GM12878 (cell line): ENCODE data around the gene GSE1. TPM values are rescaled to one million over a fixed set of nuclear protein-coding genes. Genes with fewer than 3 reads are reported as not detected.

Experiments used
- ATAC-seq: fragments of 200-7000 bp; cut with Tn5 transposase; 3 replicates; pipeline ENCODE4 v1.9.1; 2020; ENCODE audit warnings: mild to moderate bottlenecking, moderate library complexity
- BruUV-seq: library from RNA; stranded (reverse); fragments of 400-500 nt; replicated peaks from 2 replicates; lab custom pipeline; 2021; lab: Mats Ljungman, UMichigan
- CTCF ChIA-PET: fragments of 300-600 bp; sonication (Branson Sonifier 250); formaldehyde crosslinking; extraction: SDS; loops from one replicate; lab custom pipeline; 2021; ENCODE audit warnings: inconsistent platforms; lab: Yijun Ruan, JAX
- POLR2A ChIA-PET: fragments of 350-600 bp; formaldehyde crosslinking; extraction: SDS; loops from one replicate; lab custom pipeline; 2021; ENCODE audit warnings: inconsistent platforms; lab: Charles Lee
- RAD21 ChIA-PET: fragments of 300-600 bp; sonication (Branson Sonifier 250); formaldehyde crosslinking; loops from one replicate; lab custom pipeline; 2023; ENCODE audit warnings: antibody characterized with exemption; ENCODE audit not compliant: unreplicated experiment; lab: Charles Lee
- SMC1A ChIA-PET: fragments of 300-600 bp; sonication (Branson Sonifier 250); formaldehyde crosslinking; loops from one replicate; lab custom pipeline; 2023; ENCODE audit not compliant: unreplicated experiment, uncharacterized antibody; lab: Charles Lee
- DNase-seq: peaks from one replicate; pipeline ENCODE4 v3.0.0-alpha.2; 2011; ENCODE audit warnings: low read depth, low spot score
- FAIRE-seq: peaks from 3 replicates; lab custom pipeline; 2011; peaks lifted over from hg19 to GRCh38; lab: Jason Lieb, UNC
- H2AFZ ChIP-seq: 2 replicates; pipeline ENCODE4 v1.6.0; 2011; ENCODE audit warnings: low read depth, low read length, control low read depth; ENCODE audit not compliant: control insufficient read depth
- H3K27ac ChIP-seq: 2 replicates; pipeline ENCODE4 v1.5.1; 2011; ENCODE audit warnings: control low read depth; ENCODE audit not compliant: control insufficient read depth, insufficient read depth
- H3K27me3 ChIP-seq, 2 experiments: replicated peaks in 1 of 2; 2 replicates each; pipeline versions ENCODE4 v1.6.0 to v1.6.1; 2011; ENCODE audit warnings: low read length in 1 of 2; ENCODE audit not compliant: control insufficient read depth in 2 of 2, insufficient read depth in 2 of 2
- H3K36me3 ChIP-seq, 2 experiments: 2 replicates each; pipeline ENCODE4 v1.5.1; 2011; ENCODE audit warnings: low read length in 1 of 2; ENCODE audit not compliant: control insufficient read depth in 2 of 2, insufficient read depth in 2 of 2
- H3K4me1 ChIP-seq: 2 replicates; pipeline ENCODE4 v1.6.1; 2011; ENCODE audit warnings: mild to moderate bottlenecking, low read length, moderate library complexity, mixed read lengths; ENCODE audit not compliant: control insufficient read depth, insufficient read depth
- H3K4me2 ChIP-seq: 2 replicates; pipeline ENCODE4 v1.6.0; 2011; ENCODE audit warnings: control low read depth; ENCODE audit not compliant: control insufficient read depth, insufficient read depth
- H3K4me3 ChIP-seq: fragments of 200-600 bp; sonication (generic); 2 replicates; pipeline ENCODE4 v1.5.1; 2016
- H3K79me2 ChIP-seq: 2 replicates; pipeline ENCODE4 v1.6.0; 2011; ENCODE audit warnings: low read length; ENCODE audit not compliant: control insufficient read depth, insufficient read depth
- H3K9ac ChIP-seq: 2 replicates; pipeline ENCODE4 v1.8.0; 2011; ENCODE audit warnings: low read length, control low read depth, mixed read lengths; ENCODE audit not compliant: control insufficient read depth, insufficient read depth
- H3K9me3 ChIP-seq: replicated peaks from 3 replicates; pipeline ENCODE4 v1.5.1; 2011; ENCODE audit warnings: mild to moderate bottlenecking, low read length; ENCODE audit not compliant: control insufficient read depth, insufficient read depth
- H4K20me1 ChIP-seq: 2 replicates; pipeline ENCODE4 v1.6.0; 2011; ENCODE audit not compliant: control insufficient read depth, insufficient read depth
- CEBPB ChIP-seq, 2 experiments: fragments of 150-350 bp in 1 of 2; IDR thresholded peaks; 2 replicates each; pipeline ENCODE4 v1.6.1; 2012 to 2014; ENCODE audit warnings: low read depth in 2 of 2, low read length in 2 of 2, borderline replicate concordance in 1 of 2, inconsistent platforms in 1 of 2
- CREB1 ChIP-seq: IDR thresholded peaks from 2 replicates; pipeline ENCODE4 v1.6.1; 2012; ENCODE audit warnings: low read depth, mild to moderate bottlenecking, inconsistent platforms
- FOXM1 ChIP-seq: IDR thresholded peaks from 2 replicates; pipeline ENCODE4 v1.6.1; 2012; ENCODE audit warnings: low read depth, mild to moderate bottlenecking, inconsistent platforms, low read length, moderate library complexity
- HDAC2 ChIP-seq: fragments of 200-600 bp; sonication (generic); IDR thresholded peaks from 2 replicates; pipeline ENCODE4 v1.6.1; 2017
- HSF1 ChIP-seq: fragments of 150-350 bp; IDR thresholded peaks from 2 replicates; pipeline ENCODE4 v1.6.1; 2014; ENCODE audit warnings: mild to moderate bottlenecking, low read depth, low read length
- RELA ChIP-seq: fragments of 450-650 bp; IDR thresholded peaks from 2 replicates; pipeline ENCODE4 v1.8.0; 2014; ENCODE audit warnings: borderline replicate concordance; ENCODE audit not compliant: partially characterized antibody
- SMAD1 ChIP-seq: fragments of 450-650 bp; IDR thresholded peaks from 2 replicates; pipeline ENCODE4 v1.6.1; 2018; ENCODE audit warnings: mild to moderate bottlenecking, low read depth; ENCODE audit not compliant: partially characterized antibody
- SPI1 ChIP-seq: IDR thresholded peaks from 2 replicates; pipeline ENCODE4 v1.6.1; 2011; ENCODE audit warnings: low read depth, mild to moderate bottlenecking, low read length, moderate library complexity, borderline replicate concordance; ENCODE audit not compliant: insufficient read depth
- SRF ChIP-seq, 2 experiments: IDR thresholded peaks; 2 replicates each; pipeline ENCODE4 v1.6.1; 2011; ENCODE audit warnings: low read depth in 2 of 2, low read length in 2 of 2, mild to moderate bottlenecking in 1 of 2, moderate library complexity in 1 of 2
- SUPT20H ChIP-seq: IDR thresholded peaks from 2 replicates; pipeline ENCODE4 v1.6.1; 2011; ENCODE audit warnings: low read depth, mild to moderate bottlenecking, low read length, moderate library complexity, borderline replicate concordance; ENCODE audit not compliant: control insufficient read depth
- TARDBP ChIP-seq: IDR thresholded peaks from 2 replicates; pipeline ENCODE4 v1.6.1; 2016; ENCODE audit warnings: borderline replicate concordance
- TCF7 ChIP-seq: IDR thresholded peaks from 2 replicates; pipeline ENCODE4 v1.6.1; 2014; ENCODE audit warnings: antibody characterized with exemption, borderline replicate concordance
- ZNF592 ChIP-seq: fragments of 450-650 bp; IDR thresholded peaks from 2 replicates; pipeline ENCODE4 v1.6.1; 2017; ENCODE audit warnings: mild to moderate bottlenecking, moderate library complexity
- WGBS: methylation state at CpG from one replicate; pipeline ENCODE4 v1.1.6; 2016; ENCODE audit warnings: low lambda C conversion rate; ENCODE audit not compliant: insufficient replicate concordance, insufficient coverage; ENCODE audit errors: missing lambda C conversion rate; 5-methylcytosine and 5-hydroxymethylcytosine counted together
- in situ Hi-C: fragments of 300-500 bp; cut with MboI; formaldehyde crosslinking; loops from 9 replicates; pipeline ENCODE4 v1.14.3; 2018; ENCODE audit warnings: mixed read lengths
- intact Hi-C: fragments of 100-400 bp; cut with micrococcal nuclease; formaldehyde crosslinking; loops from one replicate; pipeline ENCODE4 v1.14.2; 2022; ENCODE audit not compliant: unreplicated experiment
- polyA plus RNA-seq, 11 experiments: library from polyadenylated mRNA; depleted of rRNA in 4 of 11; unstranded in 6 of 11; stranded (reverse) in 5 of 11; fragments of >200 nt; fragmentation: Nextera tagmentation in 4 of 11; fragmentation: Illumina TruSeq in 1 of 11; extraction: Ambion mirVana in 4 of 11; extraction: Trizol in 1 of 11; gene quantifications; 1 replicate in 1 of 11; 2 replicates in 10 of 11; pipeline versions ENCODE4 v1.2.1 to v1.2.3, GENCODE V29; 2011 to 2016; ENCODE audit warnings: inconsistent platforms in 2 of 11, missing spikeins in 2 of 11, low read depth in 1 of 11
- total RNA-seq, 4 experiments: library from RNA; depleted of rRNA in 3 of 4; stranded (reverse); fragments of >200 nt in 3 of 4; fragmentation: Illumina TruSeq in 1 of 4; extraction: Trizol in 1 of 4; gene quantifications; 2 replicates each; pipeline versions ENCODE4 v1.2.1 to v1.2.3, GENCODE V29; 2013 to 2021
- TF ChIP-seq, protein P1 (sequence below): IDR thresholded peaks from 2 replicates; pipeline ENCODE4 v1.6.1; 2012; ENCODE audit warnings: mild to moderate bottlenecking, low read depth, low read length

Gene GSE1
- total and polyA plus RNA-seq, 10 of the 15 experiments (the other 5 are each of a cell fraction or from before 2014, with no cell fraction given), result 4.6 to 58.7 (median 18.2) TPM

DNA sequence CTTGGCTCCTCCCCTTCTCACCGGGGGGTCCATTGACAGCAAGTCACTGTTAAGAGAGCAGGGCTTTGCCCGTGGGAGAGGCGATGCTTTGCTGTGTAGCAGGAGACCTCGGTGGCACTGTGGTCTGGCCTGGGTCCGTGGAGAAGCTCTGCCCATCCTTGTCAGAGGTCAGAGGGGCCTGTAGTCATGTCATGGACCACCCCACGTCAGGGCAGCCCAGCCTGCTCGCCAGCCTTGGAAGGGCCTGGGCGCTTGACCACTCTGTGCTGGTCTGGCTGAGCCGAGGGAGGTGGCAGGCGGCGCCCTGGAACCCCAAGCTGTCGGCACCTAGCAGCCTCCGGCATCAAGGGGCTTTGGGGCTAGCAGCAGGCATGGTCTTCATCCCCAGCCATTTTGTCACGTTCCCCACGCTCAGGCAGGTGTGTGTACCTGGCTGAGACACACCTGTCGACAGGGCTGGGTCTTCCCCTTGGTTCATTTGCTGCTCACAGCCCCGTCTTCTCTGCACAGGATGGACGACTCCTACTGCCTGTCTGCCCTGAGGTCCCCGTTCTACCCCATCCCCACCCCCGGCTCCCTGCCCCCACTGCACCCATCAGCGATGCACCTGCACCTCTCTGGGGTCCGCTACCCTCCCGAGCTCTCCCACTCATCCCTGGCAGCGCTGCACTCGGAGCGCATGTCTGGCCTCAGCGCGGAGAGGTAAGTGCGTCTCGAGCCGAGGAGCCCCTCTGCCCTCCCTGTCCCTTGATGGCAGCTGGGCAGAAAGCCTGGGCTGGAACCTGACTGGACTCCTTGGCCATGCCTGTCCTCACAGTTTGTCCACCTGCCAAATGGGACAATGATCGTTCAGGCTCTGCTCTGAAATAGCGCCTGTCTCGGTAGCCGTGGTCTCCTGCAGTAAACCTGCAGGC, 42.4 kb downstream of the GSE1 start:
- Histone ChIP-seq H3K4me3 (no peak overlapping the region), H3K27me3 (no peaks in the 10 kb centered on the region), H3K9ac (no peak overlapping the region), H4K20me1 (no peaks in the 10 kb centered on the region; the same call in 1 of the 2 replicates), H3K79me2 (no peaks in the 10 kb centered on the region), H3K27ac (no peak overlapping the region), H3K36me3 (peaks cover 21 to 58% of the 10 kb centered on the region in 2 experiments; a peak in 3 of 4 replicates), H2AFZ (no peak overlapping the region), H3K9me3 (no peaks in the 10 kb centered on the region), H3K4me2 (no peak overlapping the region), H3K4me1 (no peaks in the 10 kb centered on the region)
- SMC1A ChIA-PET, result no interaction called here
- POLR2A ChIA-PET, result no interaction called here
- in situ Hi-C loops (loop anchor here (5.0 kb wide), 1 partner anchor 62 kb away; no protein-coding TSS in a partner anchor), intact Hi-C loops (no loop called here)
- ATAC-seq, result no peak
- BruUV-seq, result no TSS peak
- no peak for FAIRE-seq
- RAD21 ChIA-PET, result no interaction called here
- CTCF ChIA-PET, result no interaction called here
- DNase-seq, result no peak
- WGBS, result 90% methylated on average over 29 of the region's 35 CpGs
- TF ChIP-seq FOXM1 (no peak), SPI1 (no peak), SMAD1 (no peak), CREB1 (no peak), ZNF592 (no peak), TCF7 (no peak), CEBPB (IDR thresholded peaks at IDR 0.05; ENCODE audit: borderline replicate concordance in 1 of 2, low read depth in 2 of 2, low read length in 2 of 2) (no peak), HSF1 (no peak), SRF (IDR thresholded peaks at IDR 0.05; ENCODE audit: low read depth in 2 of 2, low read length in 2 of 2) (no peak), HDAC2 (no peak), RELA (no peak), TARDBP (no peak), SUPT20H (no peak)
- TF ChIP-seq, protein P1, sequence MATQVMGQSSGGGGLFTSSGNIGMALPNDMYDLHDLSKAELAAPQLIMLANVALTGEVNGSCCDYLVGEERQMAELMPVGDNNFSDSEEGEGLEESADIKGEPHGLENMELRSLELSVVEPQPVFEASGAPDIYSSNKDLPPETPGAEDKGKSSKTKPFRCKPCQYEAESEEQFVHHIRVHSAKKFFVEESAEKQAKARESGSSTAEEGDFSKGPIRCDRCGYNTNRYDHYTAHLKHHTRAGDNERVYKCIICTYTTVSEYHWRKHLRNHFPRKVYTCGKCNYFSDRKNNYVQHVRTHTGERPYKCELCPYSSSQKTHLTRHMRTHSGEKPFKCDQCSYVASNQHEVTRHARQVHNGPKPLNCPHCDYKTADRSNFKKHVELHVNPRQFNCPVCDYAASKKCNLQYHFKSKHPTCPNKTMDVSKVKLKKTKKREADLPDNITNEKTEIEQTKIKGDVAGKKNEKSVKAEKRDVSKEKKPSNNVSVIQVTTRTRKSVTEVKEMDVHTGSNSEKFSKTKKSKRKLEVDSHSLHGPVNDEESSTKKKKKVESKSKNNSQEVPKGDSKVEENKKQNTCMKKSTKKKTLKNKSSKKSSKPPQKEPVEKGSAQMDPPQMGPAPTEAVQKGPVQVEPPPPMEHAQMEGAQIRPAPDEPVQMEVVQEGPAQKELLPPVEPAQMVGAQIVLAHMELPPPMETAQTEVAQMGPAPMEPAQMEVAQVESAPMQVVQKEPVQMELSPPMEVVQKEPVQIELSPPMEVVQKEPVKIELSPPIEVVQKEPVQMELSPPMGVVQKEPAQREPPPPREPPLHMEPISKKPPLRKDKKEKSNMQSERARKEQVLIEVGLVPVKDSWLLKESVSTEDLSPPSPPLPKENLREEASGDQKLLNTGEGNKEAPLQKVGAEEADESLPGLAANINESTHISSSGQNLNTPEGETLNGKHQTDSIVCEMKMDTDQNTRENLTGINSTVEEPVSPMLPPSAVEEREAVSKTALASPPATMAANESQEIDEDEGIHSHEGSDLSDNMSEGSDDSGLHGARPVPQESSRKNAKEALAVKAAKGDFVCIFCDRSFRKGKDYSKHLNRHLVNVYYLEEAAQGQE, result no peak
